ENCODE measurements around the gene FSTL3.
"Not testable (repeated sequence)": the region's sequence is repeated elsewhere in the genome, so short reads cannot be mapped to it uniquely, and the experiment has no call there.

Gene FSTL3

DNA sequence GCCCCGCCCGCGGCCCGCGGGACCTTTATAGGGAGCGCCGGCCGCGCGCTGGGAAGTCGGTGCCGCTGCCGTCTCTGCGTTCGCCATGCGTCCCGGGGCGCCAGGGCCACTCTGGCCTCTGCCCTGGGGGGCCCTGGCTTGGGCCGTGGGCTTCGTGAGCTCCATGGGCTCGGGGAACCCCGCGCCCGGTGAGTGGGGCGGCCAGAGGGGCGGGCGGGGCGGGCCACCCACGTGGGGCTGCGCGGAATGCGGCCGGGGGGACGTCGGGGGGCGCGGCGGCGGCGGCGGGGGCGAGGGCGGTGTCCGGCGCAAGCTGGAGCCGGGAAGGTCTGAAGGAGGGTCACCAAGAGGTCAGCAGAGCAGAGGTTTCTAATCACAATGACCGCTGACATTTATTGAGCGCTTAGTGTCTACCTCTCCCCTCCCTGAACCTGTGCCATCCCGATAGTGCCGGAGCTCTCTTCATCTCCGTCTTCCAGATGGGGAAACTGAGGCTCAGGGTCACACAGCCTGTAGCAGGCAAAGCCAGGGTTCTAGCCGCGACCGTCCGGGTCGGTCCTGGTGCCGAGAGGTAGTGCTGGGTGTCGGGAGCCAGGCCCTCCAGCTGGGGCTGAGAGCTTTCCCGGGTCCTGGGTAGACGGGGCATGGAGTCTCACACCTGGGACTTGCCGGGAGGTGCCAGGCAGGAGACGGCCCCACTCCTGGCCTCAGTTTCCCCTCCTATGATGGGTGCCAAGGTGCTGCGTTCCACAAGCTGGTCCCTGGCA lies at the start of gene FSTL3:
TSS of gene FSTL3 (plus strand) at position 54 of the 767 bp plus-strand sequence. CDS start at position 86, 32 bp downstream.
- TF ChIP-seq ZFX (IDR thresholded peaks at IDR 0.05): no peak
- TF ChIP-seq, protein P1, sequence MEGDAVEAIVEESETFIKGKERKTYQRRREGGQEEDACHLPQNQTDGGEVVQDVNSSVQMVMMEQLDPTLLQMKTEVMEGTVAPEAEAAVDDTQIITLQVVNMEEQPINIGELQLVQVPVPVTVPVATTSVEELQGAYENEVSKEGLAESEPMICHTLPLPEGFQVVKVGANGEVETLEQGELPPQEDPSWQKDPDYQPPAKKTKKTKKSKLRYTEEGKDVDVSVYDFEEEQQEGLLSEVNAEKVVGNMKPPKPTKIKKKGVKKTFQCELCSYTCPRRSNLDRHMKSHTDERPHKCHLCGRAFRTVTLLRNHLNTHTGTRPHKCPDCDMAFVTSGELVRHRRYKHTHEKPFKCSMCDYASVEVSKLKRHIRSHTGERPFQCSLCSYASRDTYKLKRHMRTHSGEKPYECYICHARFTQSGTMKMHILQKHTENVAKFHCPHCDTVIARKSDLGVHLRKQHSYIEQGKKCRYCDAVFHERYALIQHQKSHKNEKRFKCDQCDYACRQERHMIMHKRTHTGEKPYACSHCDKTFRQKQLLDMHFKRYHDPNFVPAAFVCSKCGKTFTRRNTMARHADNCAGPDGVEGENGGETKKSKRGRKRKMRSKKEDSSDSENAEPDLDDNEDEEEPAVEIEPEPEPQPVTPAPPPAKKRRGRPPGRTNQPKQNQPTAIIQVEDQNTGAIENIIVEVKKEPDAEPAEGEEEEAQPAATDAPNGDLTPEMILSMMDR (conservative IDR thresholded peaks at IDR 0.05): no peak
- no peak within 1 kb of the TSS for H3K27ac ChIP-seq

- H3K27ac ChIP-seq: not testable (repeated sequence)
Measured at GRCh38 chr19:626566-626965, 49.6 kb upstream of the FSTL3 start.

DNA sequence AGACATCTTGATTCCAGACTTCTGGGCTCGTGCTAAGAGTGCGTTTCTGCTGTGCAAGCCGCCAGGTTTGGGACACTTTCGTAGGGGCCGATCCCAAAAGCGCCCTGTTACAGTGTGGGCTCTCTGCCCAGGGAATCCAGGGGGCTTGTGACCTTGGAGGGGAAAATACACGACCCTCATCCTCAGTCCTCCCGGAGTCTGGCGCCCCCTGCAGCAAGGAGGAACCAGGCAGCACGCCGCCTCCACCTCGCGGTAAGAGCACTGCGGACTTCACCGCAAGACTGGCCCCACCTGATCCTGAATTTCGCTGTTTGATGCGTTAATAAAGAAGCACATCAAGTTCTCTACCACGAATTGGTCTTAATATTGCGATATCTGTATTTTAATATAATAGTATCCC lies 48.0 kb upstream of the FSTL3 start:
- no peak overlapping the region for H3K27ac ChIP-seq
- TF ChIP-seq, protein P1 (conservative IDR thresholded peaks at IDR 0.05): no peak; the same call in 1 of the 2 replicates
- TF ChIP-seq ZFX (IDR thresholded peaks at IDR 0.05): no peak

DNA sequence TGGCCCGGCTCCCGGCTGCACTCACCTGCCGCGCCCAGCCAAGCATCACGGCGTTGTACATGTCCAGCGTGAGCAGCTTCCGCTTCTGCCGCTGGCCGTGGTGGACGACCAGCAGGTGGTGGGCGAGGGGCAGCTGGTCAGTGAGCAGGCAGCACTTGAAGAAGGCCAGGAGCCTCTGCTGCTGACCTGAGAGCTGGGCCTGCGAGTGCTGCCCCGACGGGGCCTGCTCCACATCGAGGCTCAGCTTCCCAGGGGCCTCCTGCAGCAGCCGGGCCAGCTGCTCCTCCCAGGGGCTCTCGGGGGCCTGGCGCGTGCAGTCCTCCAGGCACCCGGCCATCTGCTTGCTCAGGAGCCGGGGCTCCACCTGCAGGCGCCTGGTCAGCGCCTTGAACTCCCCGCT lies 46.7 kb upstream of the FSTL3 start:
- H3K27ac ChIP-seq: not testable (repeated sequence)

GRCh38 chr19:629961-630714 lies 46.1 kb upstream of the FSTL3 start:
- no peak overlapping the region for H3K27ac ChIP-seq
- no peak for TF ChIP-seq ZFX (IDR thresholded peaks at IDR 0.05)
- TF ChIP-seq, protein P1 (conservative IDR thresholded peaks at IDR 0.05): no peak

GRCh38 chr19:632579-633067 lies 43.6 kb upstream of the FSTL3 start:
- peak overlapping the region; percentile 84 for H3K27ac ChIP-seq
- TF ChIP-seq, protein P1 (conservative IDR thresholded peaks at IDR 0.05): no peak
- no peak for TF ChIP-seq ZFX (IDR thresholded peaks at IDR 0.05)

- peak within 1 kb of the TSS; percentile 84 for H3K27ac ChIP-seq
- TF ChIP-seq, protein P1 (conservative IDR thresholded peaks at IDR 0.05): no peak
- TF ChIP-seq ZFX (IDR thresholded peaks at IDR 0.05): peak; percentile 59; the same call in 1 of the 2 replicates
Measured at GRCh38 chr19:633068-633785, 43.0 kb upstream of the FSTL3 start, which contains the start of gene POLRMT. POLRMT (minus strand) TSS chr19:633537; CDS start chr19:633512, 25 bp downstream.
